ENCODE data around the gene IL11RA. TPM values are rescaled to one million over a fixed set of nuclear protein-coding genes. Genes with fewer than 3 reads are reported as not detected.

The IL11RA gene
- total and polyA plus RNA-seq, 2 donors from 2014 or later = 15.2 to 17.7 TPM

DNA sequence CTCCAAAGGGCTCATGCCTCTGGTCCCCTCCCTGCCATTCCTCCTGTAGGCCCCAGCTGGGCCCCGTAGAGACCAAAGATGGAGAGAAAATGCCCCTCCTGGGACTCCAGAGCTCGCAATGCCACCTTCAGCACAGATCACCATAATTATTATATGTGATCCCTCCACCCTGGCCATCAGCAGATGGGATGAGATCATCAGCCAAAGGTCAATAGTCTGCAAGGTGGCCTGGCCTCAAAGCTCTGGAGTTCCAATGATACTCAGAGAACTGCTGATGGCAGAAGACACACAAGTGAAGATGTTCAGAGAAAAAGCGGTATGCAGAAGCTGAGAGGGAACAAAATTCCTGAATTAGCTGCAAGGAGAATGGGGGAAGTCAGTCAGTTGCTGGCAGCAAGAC lies 45.1 kb upstream of the IL11RA start:
- Histone ChIP-seq H3K4me3 (ENCODE audit: low read length in 3 of 3) (no peak overlapping the region), H3K36me3 (ENCODE audit: control insufficient read depth in 2 of 3, insufficient read depth in 3 of 3, low read length in 3 of 3) (no peaks in the 10 kb centered on the region), H3K9me3 (ENCODE audit: control insufficient read depth in 2 of 3, insufficient read depth in 1 of 3, low read length in 3 of 3) (no peaks in the 10 kb centered on the region), H3K27ac (ENCODE audit: low read depth in 2 of 2, low read length in 2 of 2) (no peak overlapping the region), H3K4me1 (ENCODE audit: control insufficient read depth in 2 of 3, insufficient read depth in 2 of 3, low read depth in 1 of 3, low read length in 3 of 3) (peaks cover 0 to 11% (median 8%) of the 10 kb centered on the region in 3 donors), H3K27me3 (ENCODE audit: control insufficient read depth, insufficient read depth, low read length) (no peaks in the 10 kb centered on the region), H3K9ac (ENCODE audit: low read length in 3 of 3) (no peak overlapping the region)
- TF ChIP-seq, protein P1, sequence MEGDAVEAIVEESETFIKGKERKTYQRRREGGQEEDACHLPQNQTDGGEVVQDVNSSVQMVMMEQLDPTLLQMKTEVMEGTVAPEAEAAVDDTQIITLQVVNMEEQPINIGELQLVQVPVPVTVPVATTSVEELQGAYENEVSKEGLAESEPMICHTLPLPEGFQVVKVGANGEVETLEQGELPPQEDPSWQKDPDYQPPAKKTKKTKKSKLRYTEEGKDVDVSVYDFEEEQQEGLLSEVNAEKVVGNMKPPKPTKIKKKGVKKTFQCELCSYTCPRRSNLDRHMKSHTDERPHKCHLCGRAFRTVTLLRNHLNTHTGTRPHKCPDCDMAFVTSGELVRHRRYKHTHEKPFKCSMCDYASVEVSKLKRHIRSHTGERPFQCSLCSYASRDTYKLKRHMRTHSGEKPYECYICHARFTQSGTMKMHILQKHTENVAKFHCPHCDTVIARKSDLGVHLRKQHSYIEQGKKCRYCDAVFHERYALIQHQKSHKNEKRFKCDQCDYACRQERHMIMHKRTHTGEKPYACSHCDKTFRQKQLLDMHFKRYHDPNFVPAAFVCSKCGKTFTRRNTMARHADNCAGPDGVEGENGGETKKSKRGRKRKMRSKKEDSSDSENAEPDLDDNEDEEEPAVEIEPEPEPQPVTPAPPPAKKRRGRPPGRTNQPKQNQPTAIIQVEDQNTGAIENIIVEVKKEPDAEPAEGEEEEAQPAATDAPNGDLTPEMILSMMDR (IDR thresholded peaks at IDR 0.05; ENCODE audit: borderline replicate concordance, extremely low read depth, insufficient read depth) = no peak
- FAIRE-seq = no peak
- DNase-seq = no peak
- intact Hi-C loops (cut with DNase I) = no loop called here

DNA sequence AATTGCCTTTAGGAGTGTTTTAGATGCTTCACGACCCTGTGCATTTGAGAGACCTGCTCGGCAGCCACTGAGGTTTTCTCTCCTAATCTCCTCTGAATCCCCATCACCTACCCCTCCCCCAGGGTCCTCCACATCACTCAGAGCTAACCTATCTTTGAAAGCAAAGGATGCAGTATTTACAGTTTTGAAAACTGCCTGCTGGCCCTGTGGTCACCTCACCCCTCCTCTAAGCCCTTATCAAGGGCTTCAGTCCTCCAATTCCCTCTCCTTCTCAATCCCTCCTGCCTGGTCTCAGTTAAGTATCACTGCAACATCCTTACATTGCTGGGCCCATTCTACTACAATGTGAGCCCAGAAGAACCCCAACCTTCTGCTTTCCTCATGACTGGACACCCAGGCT lies 44.7 kb upstream of the IL11RA start:
- intact Hi-C loops (cut with DNase I) = no loop called here
- H3K27me3 ChIP-seq (ENCODE audit: control insufficient read depth, insufficient read depth, low read length) = no peaks in the 10 kb centered on the region
- no peak for FAIRE-seq

DNA sequence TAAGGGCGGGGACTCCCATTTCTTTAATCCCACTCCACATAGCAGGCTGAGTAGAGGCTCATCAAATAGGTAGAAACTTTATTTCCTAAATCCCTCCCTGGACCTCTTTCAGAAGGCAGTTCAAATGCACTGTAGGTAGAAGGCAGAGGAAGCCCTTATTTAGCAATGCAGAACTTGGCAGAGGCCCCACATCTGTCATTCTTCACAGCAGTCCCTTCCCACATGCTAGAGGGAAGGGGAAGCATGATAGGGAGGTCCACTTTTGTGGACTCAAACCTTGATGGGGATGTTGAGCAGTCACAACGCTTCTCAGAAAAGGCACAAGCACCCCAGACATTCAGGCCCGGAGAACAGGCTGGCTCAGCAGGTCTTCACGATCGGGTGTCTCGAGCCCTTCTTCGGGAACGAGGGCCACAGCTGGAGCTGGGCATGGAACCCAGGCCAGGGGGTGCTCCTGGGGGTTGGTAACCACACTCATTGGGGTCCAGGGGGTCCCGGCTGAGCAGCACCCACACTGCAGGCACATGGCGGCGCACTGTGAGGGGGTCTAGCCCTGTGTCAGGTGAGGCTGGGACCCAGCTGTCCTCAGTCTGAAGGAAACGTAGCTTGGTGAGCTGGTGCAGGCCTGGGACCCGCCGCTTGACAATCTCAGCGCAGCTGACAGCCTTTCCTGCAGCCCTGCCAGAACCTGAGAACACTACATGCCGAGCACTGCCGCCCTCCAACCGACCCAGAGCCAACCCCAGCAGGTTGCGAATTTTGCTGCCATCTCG lies 41.4 kb upstream of the IL11RA start:
- H3K27ac ChIP-seq (ENCODE audit: low read depth in 2 of 2, low read length in 2 of 2) = no peak overlapping the region
- H3K9ac ChIP-seq (ENCODE audit: low read length in 3 of 3) = peak overlapping the region in 1 of 3 donors; percentile 88
- no peak for FAIRE-seq

More for the DNA sequence above, 44.7 kb upstream of the IL11RA start:
- H3K36me3 ChIP-seq (ENCODE audit: control insufficient read depth in 2 of 3, insufficient read depth in 3 of 3, low read length in 3 of 3) = no peaks in the 10 kb centered on the region
- TF ChIP-seq, protein P1 (IDR thresholded peaks at IDR 0.05; ENCODE audit: borderline replicate concordance, extremely low read depth, insufficient read depth) = no peak
- H3K27ac ChIP-seq (ENCODE audit: low read depth in 2 of 2, low read length in 2 of 2) = no peak overlapping the region
- no peak for DNase-seq
- H3K9me3 ChIP-seq (ENCODE audit: control insufficient read depth in 2 of 3, insufficient read depth in 1 of 3, low read length in 3 of 3) = no peaks in the 10 kb centered on the region
- no peak overlapping the region for H3K4me3 ChIP-seq (ENCODE audit: low read length in 3 of 3)
- H3K9ac ChIP-seq (ENCODE audit: low read length in 3 of 3) = no peak overlapping the region
- H3K4me1 ChIP-seq (ENCODE audit: control insufficient read depth in 2 of 3, insufficient read depth in 2 of 3, low read depth in 1 of 3, low read length in 3 of 3) = peaks cover 0 to 11% (median 8%) of the 10 kb centered on the region in 3 donors

More for the DNA sequence above, 41.4 kb upstream of the IL11RA start:
- Histone ChIP-seq H3K4me1 (ENCODE audit: control insufficient read depth in 2 of 3, insufficient read depth in 2 of 3, low read depth in 1 of 3, low read length in 3 of 3) (peaks cover 0 to 15% (median 11%) of the 10 kb centered on the region in 3 donors), H3K9me3 (ENCODE audit: control insufficient read depth in 2 of 3, insufficient read depth in 1 of 3, low read length in 3 of 3) (no peaks in the 10 kb centered on the region), H3K4me3 (ENCODE audit: low read length in 3 of 3) (peak overlapping the region in 1 of 3 donors; percentile 91), H3K36me3 (ENCODE audit: control insufficient read depth in 2 of 3, insufficient read depth in 3 of 3, low read length in 3 of 3) (peaks cover 0 to 7% (median 6%) of the 10 kb centered on the region in 3 donors), H3K27me3 (ENCODE audit: control insufficient read depth, insufficient read depth, low read length) (no peaks in the 10 kb centered on the region)
- intact Hi-C loops (cut with DNase I) = no loop called here
- TF ChIP-seq, protein P1 (IDR thresholded peaks at IDR 0.05; ENCODE audit: borderline replicate concordance, extremely low read depth, insufficient read depth) = no peak
- DNase-seq = peak in 1 of 5 donors; percentile 75
